Lower leg skin (tissue), 4 donors: ENCODE data around the gene LFNG. TPM values are rescaled to one million over a fixed set of nuclear protein-coding genes. Genes with fewer than 3 reads are reported as not detected.

Experiments
- DNase-seq, 2 donors: peaks; one replicate each; pipeline ENCODE4 v3.0.0-alpha.2; 2019; ENCODE audit warnings: low spot score in 2 of 2
- H3K4me3 ChIP-seq: fragments of 200-600 bp; sonication (generic); 2 replicates; pipeline ENCODE4 v1.5.1; 2017; ENCODE audit warnings: mild to moderate bottlenecking, low read depth; ENCODE audit not compliant: poor library complexity, severe bottlenecking
- POLR2A ChIP-seq, 2 donors: fragments of 450-650 bp; IDR thresholded peaks; one replicate each; pipeline ENCODE4 v1.6.1; 2016 to 2017; ENCODE audit warnings: antibody characterized with exemption in 2 of 2, mild to moderate bottlenecking in 1 of 2, moderate library complexity in 1 of 2
- WGBS, 2 donors: methylation state at CpG; one replicate each; pipeline ENCODE4 v1.1.5; 2018; 5-methylcytosine and 5-hydroxymethylcytosine counted together
- intact Hi-C: fragments of 100-400 bp; cut with DNase I; formaldehyde crosslinking; loops from one replicate; pipeline ENCODE4 v1.15.0; 2023; ENCODE audit warnings: low total_unique reads
- total RNA-seq, 4 donors: library from RNA; depleted of rRNA; stranded (reverse); fragments of >200 nt; gene quantifications; one replicate each; pipeline ENCODE4 v1.1.0, GENCODE V29; 2016
- TF ChIP-seq, protein P1 (sequence below), 3 donors: fragments of 450-650 bp; IDR thresholded peaks; one replicate each; pipeline ENCODE4 v1.5.1; 2016; ENCODE audit warnings: antibody characterized with exemption in 3 of 3, mild to moderate bottlenecking in 3 of 3, moderate library complexity in 2 of 3

The LFNG gene
- total RNA-seq, 4 donors from 2014 or later = 104 to 169 (median 139) TPM

DNA sequence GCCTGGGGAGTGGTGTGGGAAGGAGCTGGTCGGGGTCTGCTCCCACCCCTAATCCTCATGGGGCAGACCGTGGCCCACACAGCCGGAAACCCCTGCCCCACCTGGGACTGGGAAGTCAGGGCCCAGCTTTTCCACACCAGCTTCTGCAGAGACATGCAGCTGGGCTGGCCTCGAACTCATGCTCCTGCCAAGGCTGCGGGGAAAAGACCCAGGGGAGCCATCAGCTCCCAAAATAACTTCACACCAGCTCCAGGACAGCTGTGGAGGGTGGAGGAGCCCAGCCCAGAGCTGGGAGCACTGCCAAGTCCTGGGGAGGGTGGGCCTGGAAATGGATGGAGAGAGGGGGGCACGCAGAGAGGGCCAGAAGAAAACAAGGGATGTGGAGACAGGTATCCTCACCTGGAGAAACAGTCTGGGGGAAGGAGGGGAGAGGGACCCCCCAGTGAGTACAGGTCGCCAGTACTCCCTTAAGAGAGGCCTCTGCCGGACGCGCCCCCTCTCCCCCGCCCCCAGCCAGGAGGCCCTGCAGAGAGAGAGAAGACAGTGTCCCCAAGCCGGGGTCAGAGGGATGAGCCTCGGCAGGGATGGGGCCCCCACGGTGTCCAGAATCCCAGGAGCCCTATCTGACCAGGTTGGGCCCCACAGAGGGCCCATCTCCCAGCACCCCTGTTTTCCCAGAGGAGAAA lies 31.8 kb upstream of the LFNG start:
- no peak for TF ChIP-seq POLR2A (IDR thresholded peaks at IDR 0.05)
- TF ChIP-seq, protein P1, sequence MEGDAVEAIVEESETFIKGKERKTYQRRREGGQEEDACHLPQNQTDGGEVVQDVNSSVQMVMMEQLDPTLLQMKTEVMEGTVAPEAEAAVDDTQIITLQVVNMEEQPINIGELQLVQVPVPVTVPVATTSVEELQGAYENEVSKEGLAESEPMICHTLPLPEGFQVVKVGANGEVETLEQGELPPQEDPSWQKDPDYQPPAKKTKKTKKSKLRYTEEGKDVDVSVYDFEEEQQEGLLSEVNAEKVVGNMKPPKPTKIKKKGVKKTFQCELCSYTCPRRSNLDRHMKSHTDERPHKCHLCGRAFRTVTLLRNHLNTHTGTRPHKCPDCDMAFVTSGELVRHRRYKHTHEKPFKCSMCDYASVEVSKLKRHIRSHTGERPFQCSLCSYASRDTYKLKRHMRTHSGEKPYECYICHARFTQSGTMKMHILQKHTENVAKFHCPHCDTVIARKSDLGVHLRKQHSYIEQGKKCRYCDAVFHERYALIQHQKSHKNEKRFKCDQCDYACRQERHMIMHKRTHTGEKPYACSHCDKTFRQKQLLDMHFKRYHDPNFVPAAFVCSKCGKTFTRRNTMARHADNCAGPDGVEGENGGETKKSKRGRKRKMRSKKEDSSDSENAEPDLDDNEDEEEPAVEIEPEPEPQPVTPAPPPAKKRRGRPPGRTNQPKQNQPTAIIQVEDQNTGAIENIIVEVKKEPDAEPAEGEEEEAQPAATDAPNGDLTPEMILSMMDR (IDR thresholded peaks at IDR 0.05) = no peak
- DNase-seq = no peak
- WGBS, 2 donors = 39 to 41% methylated on average over 11 to 13 of the region's 14 CpGs
- no peak overlapping the region for H3K4me3 ChIP-seq
- intact Hi-C loops = no loop called here

DNA sequence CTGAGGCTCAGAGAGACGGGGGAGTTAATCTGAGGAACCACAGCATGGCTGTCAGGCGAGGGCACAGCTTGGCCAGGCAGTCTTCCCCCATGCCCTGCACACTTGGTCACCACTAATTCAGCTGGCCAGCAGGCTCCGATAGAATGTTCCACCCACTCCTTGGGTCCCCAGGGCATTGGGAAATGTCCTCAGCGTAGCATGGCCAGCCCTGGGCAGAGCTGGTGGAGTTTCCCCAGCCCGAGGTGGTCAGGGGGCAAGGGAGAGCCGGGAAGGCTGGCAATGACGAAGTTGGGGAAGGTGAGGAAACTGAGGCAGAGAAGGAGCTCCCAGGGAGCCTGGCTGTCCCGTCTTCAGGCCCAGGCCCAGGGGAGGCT lies 31.3 kb upstream of the LFNG start:
- intact Hi-C loops = no loop called here
- H3K4me3 ChIP-seq = no peak overlapping the region
- DNase-seq = peak; percentile 53 to 94
- WGBS, 2 donors = 48 to 54% methylated on average over 8 of the region's 8 CpGs
- TF ChIP-seq POLR2A (IDR thresholded peaks at IDR 0.05) = no peak
- TF ChIP-seq, protein P1 (IDR thresholded peaks at IDR 0.05) = no peak

DNA sequence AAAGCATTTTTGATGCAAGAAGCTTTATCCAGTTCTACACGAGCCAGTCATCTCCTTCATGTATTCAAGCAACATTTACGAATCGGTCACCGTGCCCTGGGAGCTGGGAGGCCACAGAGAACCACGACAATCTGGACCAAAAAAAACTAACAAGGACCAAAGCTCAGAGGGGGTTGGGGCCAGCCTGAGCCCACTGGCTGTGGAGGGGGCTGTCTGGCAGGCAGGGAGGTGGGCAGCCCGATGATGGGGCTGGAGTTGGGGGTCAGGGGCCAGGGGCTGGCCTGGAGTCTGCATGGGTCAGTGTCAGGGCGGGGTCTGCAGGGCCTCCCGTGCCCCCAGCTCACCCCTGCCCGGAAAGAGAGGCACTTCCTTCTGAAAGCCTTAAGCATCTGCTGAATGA lies 30.9 kb upstream of the LFNG start:
- 43 to 53% methylated on average over 9 of the region's 9 CpGs for WGBS, 2 donors
- no peak for DNase-seq
- no peak for TF ChIP-seq POLR2A (IDR thresholded peaks at IDR 0.05)
- TF ChIP-seq, protein P1 (IDR thresholded peaks at IDR 0.05) = no peak
- intact Hi-C loops = no loop called here
- H3K4me3 ChIP-seq = no peak overlapping the region

DNA sequence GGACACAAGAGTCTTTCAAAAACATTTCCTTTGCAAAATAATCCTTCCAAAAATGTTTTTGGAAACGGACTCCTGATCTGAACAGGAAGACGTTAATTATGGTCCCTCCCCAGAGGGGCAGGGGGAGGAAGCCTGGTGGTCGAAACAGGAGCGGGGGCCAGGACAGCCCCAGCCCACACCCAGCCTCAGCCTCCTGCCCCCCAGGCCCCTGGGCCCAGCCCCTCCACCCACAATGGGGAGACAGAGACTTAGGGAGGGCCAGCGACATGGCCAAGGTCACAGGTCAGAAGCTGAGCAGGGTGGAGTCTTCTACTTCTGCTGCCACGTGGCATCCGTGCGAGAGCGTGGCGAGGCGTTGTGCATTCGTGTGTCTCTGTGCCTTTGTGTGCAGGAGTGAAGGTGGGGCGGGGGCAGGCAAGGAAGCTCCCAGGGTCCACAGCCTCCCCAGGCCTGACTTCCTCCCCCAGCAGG lies 29.4 kb upstream of the LFNG start:
- no peak for DNase-seq
- no peak for TF ChIP-seq POLR2A (IDR thresholded peaks at IDR 0.05)
- TF ChIP-seq, protein P1 (IDR thresholded peaks at IDR 0.05) = no peak
- WGBS, 2 donors = 47 to 62% methylated on average over 9 to 13 of the region's 13 CpGs
- intact Hi-C loops = no loop called here
- no peak overlapping the region for H3K4me3 ChIP-seq

DNA sequence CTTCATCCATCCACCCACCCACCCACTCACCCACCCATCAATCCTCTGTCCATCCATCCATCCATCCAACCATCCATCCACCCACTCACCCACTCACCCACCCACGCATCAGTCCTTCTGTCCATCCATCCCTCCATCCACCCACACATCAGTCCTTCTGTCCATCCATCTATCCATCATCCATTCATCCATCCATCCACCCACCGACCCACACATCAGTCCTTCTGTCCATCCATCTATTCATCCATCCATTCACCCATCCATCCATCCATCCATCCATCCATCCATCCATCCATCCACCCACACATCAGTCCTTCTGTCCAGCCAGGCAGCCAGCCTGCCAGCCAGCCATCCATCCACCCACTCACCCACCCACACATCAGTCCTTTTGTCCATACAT lies 27.5 kb upstream of the LFNG start:
- WGBS, 2 donors = 95% methylated on average over 2 of the region's 2 CpGs
- intact Hi-C loops = no loop called here
- TF ChIP-seq, protein P1 (IDR thresholded peaks at IDR 0.05) = no peak
- no peak for TF ChIP-seq POLR2A (IDR thresholded peaks at IDR 0.05)
- H3K4me3 ChIP-seq = no peak overlapping the region
- no peak for DNase-seq
